ENCODE data around the gene TFF2. TPM values are rescaled to one million over a fixed set of nuclear protein-coding genes. Genes with fewer than 3 reads are reported as not detected.

The TFF2 gene
- total RNA-seq, 1 donor = not detected

DNA sequence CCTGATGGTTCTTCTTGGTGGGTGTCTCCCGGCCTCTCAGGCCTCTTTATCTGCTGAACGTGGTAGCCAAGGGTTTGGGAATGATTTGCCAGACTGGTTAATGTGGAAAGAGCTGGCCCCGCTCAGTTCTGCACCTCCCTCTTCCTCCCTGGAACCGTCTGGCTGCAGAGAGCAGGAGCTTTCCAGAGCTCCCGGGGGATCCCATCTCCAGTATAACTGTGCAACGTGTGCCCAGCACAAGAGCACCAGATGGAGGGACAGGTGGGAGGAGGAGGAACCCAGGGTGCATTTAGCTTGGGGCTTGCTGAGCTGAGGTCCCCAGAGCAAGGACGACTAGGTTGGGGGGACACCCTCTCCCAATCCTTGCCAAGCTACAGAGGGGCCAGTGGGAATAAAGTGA, 10.5 kb upstream of the TFF2 start:
- no peaks in the 10 kb centered on the region for H3K4me1 ChIP-seq (ENCODE audit: insufficient read depth, low read length)
- H3K4me2 ChIP-seq (ENCODE audit: insufficient read depth, low read length) = no peak overlapping the region
- H4K20me1 ChIP-seq (ENCODE audit: insufficient read depth, low read length) = no peaks in the 10 kb centered on the region
- TF ChIP-seq, protein P1, sequence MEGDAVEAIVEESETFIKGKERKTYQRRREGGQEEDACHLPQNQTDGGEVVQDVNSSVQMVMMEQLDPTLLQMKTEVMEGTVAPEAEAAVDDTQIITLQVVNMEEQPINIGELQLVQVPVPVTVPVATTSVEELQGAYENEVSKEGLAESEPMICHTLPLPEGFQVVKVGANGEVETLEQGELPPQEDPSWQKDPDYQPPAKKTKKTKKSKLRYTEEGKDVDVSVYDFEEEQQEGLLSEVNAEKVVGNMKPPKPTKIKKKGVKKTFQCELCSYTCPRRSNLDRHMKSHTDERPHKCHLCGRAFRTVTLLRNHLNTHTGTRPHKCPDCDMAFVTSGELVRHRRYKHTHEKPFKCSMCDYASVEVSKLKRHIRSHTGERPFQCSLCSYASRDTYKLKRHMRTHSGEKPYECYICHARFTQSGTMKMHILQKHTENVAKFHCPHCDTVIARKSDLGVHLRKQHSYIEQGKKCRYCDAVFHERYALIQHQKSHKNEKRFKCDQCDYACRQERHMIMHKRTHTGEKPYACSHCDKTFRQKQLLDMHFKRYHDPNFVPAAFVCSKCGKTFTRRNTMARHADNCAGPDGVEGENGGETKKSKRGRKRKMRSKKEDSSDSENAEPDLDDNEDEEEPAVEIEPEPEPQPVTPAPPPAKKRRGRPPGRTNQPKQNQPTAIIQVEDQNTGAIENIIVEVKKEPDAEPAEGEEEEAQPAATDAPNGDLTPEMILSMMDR (IDR thresholded peaks at IDR 0.05; ENCODE audit: extremely low read depth, low read depth, low read length) = no peak
- no peaks in the 10 kb centered on the region for H3K27me3 ChIP-seq (ENCODE audit: insufficient read depth, low read length)
- H3K79me2 ChIP-seq (ENCODE audit: insufficient read depth, low read length) = no peaks in the 10 kb centered on the region
- no peak for DNase-seq (ENCODE audit: insufficient read length, low spot score, missing footprints)
- no peaks in the 10 kb centered on the region for H3K9me3 ChIP-seq (ENCODE audit: low read depth, low read length)
- H3K36me3 ChIP-seq (ENCODE audit: insufficient read depth, low read length) = no peaks in the 10 kb centered on the region
- no peak overlapping the region for H2AFZ ChIP-seq (ENCODE audit: low read length)
- no peak overlapping the region for H3K27ac ChIP-seq (ENCODE audit: low read depth, low read length)
- no peak overlapping the region for H3K4me3 ChIP-seq (ENCODE audit: insufficient read depth, low read length)

DNA sequence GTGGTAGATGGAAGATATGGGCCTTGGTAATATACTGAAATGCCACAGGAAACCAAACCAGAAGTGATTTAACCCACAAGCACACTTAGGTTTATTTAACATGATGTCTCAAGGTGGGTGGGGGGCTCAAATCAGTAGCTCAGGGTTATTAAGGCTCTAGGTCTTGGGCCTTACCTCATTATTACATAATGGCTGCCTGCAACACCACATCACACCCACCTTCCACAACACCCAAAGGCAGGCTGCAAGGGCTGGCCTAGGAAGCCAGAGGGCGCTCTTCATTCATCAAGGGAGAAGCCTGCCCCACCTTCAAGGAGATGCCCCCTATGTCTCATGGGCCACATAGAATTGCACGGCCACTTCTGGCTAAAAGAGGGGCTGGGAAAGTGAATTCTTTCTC, 9.5 kb upstream of the TFF2 start:
- no peaks in the 10 kb centered on the region for H4K20me1 ChIP-seq (ENCODE audit: insufficient read depth, low read length)
- TF ChIP-seq, protein P1 (IDR thresholded peaks at IDR 0.05; ENCODE audit: extremely low read depth, low read depth, low read length) = no peak
- H3K4me2 ChIP-seq (ENCODE audit: insufficient read depth, low read length) = no peak overlapping the region
- H3K36me3 ChIP-seq (ENCODE audit: insufficient read depth, low read length) = no peaks in the 10 kb centered on the region
- no peak overlapping the region for H3K4me3 ChIP-seq (ENCODE audit: insufficient read depth, low read length)
- no peak for DNase-seq (ENCODE audit: insufficient read length, low spot score, missing footprints)
- no peaks in the 10 kb centered on the region for H3K4me1 ChIP-seq (ENCODE audit: insufficient read depth, low read length)
- H3K79me2 ChIP-seq (ENCODE audit: insufficient read depth, low read length) = no peaks in the 10 kb centered on the region
- H2AFZ ChIP-seq (ENCODE audit: low read length) = no peak overlapping the region
- no peaks in the 10 kb centered on the region for H3K27me3 ChIP-seq (ENCODE audit: insufficient read depth, low read length)
- no peaks in the 10 kb centered on the region for H3K9me3 ChIP-seq (ENCODE audit: low read depth, low read length)
- no peak overlapping the region for H3K27ac ChIP-seq (ENCODE audit: low read depth, low read length)

DNA sequence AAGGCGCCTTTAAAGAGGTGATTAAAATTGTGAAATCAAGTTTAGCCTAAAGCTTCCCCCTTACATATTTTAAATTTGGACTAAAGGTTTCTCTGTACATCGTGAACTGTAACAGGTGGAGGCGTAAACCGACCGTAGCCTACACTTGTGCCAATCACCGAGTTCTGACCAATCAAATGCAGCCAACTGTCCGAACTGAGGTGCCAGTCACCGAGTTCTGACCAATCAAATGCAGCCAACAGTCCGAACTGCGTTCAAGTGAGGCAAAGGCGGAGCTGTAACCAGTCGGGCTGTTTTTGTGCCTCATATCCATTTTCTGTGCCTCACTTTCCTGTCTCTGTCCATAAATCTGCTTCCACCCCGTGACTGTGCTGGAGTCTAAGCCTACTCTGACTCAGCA, 8.1 kb upstream of the TFF2 start:
- Histone ChIP-seq H3K9me3 (ENCODE audit: low read depth, low read length) (no peaks in the 10 kb centered on the region), H3K79me2 (ENCODE audit: insufficient read depth, low read length) (no peaks in the 10 kb centered on the region), H4K20me1 (ENCODE audit: insufficient read depth, low read length) (no peaks in the 10 kb centered on the region), H3K4me2 (ENCODE audit: insufficient read depth, low read length) (no peak overlapping the region), H3K4me1 (ENCODE audit: insufficient read depth, low read length) (no peaks in the 10 kb centered on the region), H3K27ac (ENCODE audit: low read depth, low read length) (no peak overlapping the region), H3K36me3 (ENCODE audit: insufficient read depth, low read length) (no peaks in the 10 kb centered on the region), H3K4me3 (ENCODE audit: insufficient read depth, low read length) (no peak overlapping the region), H3K27me3 (ENCODE audit: insufficient read depth, low read length) (no peaks in the 10 kb centered on the region), H2AFZ (ENCODE audit: low read length) (no peak overlapping the region)
- TF ChIP-seq, protein P1 (IDR thresholded peaks at IDR 0.05; ENCODE audit: extremely low read depth, low read depth, low read length) = no peak
- no peak for DNase-seq (ENCODE audit: insufficient read length, low spot score, missing footprints)

DNA sequence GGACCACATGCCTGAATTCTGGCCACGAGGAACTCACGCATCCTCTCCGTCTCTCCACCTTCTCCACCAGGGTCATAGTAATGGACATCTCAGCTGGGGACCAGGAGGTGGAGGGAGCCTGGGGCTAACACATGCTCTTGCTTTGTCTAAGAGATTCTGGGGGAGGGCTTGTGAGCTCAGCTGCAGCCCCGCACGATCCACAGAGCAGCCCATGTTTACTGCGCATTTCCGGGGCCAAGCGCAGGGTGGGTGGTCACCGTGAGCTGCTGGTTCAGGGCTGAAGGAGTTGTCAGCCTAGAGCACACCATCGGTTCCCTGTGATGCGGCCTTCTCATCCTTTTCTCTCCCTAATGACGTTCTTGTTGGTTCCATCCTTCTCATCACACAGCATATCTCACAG, 7.5 kb upstream of the TFF2 start:
- Histone ChIP-seq H2AFZ (ENCODE audit: low read length) (no peak overlapping the region), H3K27me3 (ENCODE audit: insufficient read depth, low read length) (no peaks in the 10 kb centered on the region), H3K79me2 (ENCODE audit: insufficient read depth, low read length) (no peaks in the 10 kb centered on the region), H3K4me1 (ENCODE audit: insufficient read depth, low read length) (no peaks in the 10 kb centered on the region), H3K4me3 (ENCODE audit: insufficient read depth, low read length) (no peak overlapping the region), H3K9me3 (ENCODE audit: low read depth, low read length) (no peaks in the 10 kb centered on the region), H3K36me3 (ENCODE audit: insufficient read depth, low read length) (no peaks in the 10 kb centered on the region), H3K27ac (ENCODE audit: low read depth, low read length) (no peak overlapping the region), H3K4me2 (ENCODE audit: insufficient read depth, low read length) (no peak overlapping the region), H4K20me1 (ENCODE audit: insufficient read depth, low read length) (no peaks in the 10 kb centered on the region)
- TF ChIP-seq, protein P1 (IDR thresholded peaks at IDR 0.05; ENCODE audit: extremely low read depth, low read depth, low read length) = no peak
- DNase-seq (ENCODE audit: insufficient read length, low spot score, missing footprints) = no peak
